ENCODE measurements around the gene OLIG1.

- TF ChIP-seq CTCF (IDR thresholded peaks at IDR 0.05 in 4 of 5, conservative IDR thresholded peaks at IDR 0.05 in 1 of 5) (no peak), POLR2A (IDR thresholded peaks at IDR 0.05) (no peak)
Measured at GRCh38 chr21:33063375-33063883, 6.5 kb upstream of the OLIG1 start.

Data from gastrocnemius medialis (tissue), 4 donors.